ENCODE data around the gene VGLL2.

Gene VGLL2

DNA sequence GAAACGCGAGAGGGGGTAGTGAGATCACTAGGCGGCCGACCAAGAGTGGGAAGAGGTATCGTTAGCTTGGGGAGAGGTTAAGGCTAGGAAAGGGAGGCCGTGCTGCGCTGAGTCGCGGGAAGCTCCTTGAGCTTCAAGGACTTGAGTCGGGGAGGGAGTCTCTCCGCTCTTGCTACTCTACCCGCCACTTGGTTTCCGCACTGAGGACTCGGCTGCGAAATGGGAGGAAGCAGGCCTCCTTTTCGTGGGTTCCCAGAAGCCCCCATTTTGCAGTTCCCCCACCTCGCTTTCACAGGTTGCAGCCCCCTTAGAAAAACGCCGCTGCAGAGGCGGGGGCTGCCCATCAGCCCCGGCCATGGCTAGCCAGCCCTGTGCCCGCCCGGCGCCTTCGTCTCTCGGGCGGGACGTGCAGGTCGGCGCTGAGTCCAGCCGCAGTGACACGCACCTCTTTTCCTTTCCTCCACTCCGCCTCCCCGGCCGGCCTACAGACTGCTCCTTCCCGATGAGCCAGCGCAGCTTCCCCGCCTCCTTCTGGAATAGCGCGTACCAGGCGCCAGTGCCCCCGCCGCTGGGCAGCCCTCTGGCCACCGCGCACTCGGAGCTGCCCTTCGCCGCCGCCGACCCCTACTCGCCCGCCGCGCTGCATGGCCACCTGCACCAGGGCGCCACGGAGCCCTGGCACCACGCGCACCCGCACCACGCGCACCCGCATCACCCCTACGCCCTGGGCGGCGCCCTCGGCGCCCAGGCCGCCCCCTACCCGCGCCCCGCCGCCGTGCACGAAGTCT is 4.9 kb downstream of the VGLL2 start:
- peak; percentile 25 for DNase-seq

DNA sequence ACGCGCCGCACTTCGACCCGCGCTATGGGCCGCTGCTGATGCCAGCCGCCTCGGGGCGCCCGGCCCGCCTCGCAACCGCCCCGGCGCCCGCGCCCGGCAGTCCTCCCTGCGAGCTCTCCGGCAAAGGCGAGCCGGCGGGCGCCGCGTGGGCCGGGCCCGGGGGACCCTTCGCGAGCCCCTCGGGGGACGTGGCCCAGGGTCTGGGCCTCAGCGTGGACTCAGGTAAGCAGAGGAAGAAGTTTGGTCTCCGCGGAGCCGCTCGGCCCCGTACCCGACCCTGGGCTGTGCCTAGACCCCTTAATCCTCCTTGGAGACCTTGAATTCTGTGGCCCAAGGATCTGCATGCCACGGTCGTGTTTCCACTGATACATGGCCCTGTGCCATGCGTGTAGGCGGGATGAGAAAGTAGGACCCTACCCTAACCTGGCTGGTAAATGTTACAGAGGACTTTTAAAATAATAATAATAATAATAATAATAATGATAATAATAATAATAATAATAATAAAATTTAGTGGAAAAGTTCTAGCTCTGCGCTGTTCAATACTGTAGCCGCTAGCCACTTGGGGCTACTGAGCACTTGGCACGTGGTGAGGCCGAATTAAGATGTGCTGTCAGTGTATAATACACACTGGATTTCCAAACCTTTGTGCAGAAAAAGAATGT is 5.6 kb downstream of the VGLL2 start:
- DNase-seq, result no peak

- DNase-seq, result no peak
Measured at GRCh38 chr6:117272032-117272866, 6.9 kb downstream of the VGLL2 start.

DNA sequence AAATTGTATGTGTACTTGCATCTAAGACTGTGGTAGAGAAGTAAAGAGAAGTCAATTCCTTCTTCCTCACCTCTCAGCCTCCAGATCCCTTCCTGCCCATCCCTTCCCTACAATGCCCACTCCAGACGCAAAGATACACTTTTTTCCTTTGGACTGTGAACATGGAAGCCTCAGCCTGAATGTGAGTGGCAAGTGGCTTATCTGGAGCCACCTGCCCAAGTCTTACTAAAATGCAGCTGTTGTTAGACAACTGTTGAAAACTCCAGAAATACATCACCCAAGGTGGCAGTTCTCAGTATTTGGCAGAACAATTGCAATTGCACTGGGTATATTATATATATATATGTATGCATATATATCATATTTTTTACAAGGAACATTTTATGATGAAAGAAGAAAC is 7.5 kb downstream of the VGLL2 start:
- DNase-seq, result no peak

DNA sequence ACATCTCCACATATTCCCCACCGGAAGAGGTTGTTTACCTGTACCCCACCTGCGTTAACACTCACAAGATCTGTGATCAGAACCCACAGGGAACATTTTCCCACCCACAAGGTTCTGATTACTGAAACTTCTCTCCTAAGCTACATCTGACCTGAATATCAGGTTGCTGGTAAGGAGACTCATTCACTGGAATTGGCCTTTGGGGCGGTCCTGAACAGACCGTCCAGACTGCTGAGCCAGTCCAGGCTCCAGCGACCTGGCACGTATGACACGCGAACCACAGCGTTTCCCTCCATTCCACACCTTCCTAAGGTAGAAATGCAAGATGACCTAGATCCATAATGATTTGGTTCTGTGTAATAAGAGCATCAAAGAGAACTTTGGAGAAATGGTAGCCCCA is 9.8 kb downstream of the VGLL2 start:
- DNase-seq, result no peak

- no peak for DNase-seq
Measured at GRCh38 chr6:117275711-117276110, 10.4 kb downstream of the VGLL2 start.

DNA sequence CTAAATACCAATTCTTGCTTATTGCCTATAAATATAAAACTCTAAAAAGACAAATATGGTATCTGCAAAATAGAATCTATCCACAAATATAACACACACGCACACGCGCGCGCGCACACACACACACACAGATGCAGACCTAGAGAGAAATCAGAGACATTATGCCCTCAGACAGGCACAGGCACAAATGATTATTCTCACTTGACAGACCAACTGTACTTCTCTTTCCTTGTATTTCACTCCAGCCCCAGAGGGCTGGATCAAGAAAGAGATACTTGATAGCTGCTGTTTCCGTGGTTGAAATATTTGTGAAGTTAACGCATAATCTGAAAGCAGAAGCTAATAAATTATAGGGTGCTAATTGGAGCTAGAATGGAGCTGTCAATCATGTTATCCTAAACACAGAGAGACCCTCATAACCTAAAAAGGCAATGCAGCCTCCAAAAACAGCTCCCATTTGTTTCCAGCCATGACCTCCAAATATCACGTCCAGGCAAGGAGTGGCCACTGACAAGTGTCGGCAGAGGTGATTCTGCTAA is 11.5 kb downstream of the VGLL2 start:
- no peak for DNase-seq

DNA sequence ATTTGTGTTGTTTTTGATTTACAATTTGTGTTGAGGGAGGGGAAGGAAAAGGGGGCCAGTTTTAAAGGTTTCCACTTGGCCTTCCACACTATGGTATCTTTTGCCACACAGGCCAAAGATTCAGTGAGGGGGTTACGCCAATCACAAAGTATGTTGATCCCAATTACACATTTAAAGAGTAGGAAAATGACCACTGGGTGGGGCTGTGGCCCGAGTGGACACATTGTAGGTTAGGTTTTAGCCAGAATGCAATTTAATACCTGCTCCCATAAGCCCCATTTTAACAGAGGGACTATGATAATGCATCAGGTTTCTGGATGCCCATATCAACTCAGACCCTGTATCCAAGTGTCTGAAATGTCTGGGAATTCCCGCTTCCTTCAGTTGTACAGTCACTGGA is 15.6 kb downstream of the VGLL2 start:
- DNase-seq, result no peak

- no peak for DNase-seq
Measured at GRCh38 chr6:117288083-117288715, 22.8 kb downstream of the VGLL2 start.

DNA sequence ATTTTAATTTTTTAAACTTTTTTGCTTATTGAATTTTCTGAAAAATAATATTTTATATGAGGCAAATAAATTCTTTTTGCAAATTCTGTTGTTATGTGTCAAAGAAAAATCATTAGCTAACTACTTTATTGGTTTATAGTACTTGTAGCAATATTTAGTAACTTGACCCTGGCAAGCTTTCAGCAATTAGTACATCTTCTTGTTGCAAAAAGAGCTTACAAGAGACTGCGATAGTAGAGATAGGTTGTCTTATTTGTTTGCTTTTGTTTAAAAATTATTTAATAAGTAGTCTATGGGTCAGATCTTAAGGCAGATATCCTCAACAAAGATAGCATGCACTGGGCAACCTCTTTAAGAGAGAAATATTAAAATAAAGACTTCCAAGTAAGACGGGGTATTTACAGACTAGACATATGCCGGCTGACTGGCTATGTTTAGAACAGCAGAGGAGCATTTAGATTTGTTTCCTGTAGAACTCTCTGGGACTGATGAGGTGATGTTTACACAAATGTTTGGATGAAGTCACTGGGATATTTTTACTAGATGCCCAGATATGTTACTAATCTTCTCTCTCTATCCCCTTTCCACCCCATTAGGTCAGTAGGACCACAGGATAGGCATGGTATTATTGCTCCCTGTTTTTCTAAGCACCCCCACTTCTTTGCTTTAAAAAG is 25.0 kb downstream of the VGLL2 start:
- DNase-seq, result no peak

DNA sequence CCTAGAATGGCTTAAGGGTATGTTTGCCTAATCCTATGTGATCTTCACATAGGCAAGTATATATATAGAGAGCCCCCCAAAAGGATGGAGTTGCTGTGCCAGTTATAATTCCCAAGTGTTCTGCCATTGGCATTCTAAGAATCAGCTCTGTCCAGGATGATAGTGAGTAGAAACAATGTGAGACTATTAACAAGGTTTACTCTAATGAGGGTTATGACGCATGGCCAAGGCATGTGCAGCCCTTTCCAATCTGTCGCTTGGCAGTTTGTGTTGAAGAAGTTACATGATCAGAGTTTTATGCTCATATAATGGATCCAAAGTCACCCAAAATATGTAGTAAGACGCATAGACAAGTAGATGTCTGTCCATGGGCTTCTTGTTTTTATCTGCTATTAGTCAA is 33.6 kb downstream of the VGLL2 start:
- DNase-seq, result no peak

DNA sequence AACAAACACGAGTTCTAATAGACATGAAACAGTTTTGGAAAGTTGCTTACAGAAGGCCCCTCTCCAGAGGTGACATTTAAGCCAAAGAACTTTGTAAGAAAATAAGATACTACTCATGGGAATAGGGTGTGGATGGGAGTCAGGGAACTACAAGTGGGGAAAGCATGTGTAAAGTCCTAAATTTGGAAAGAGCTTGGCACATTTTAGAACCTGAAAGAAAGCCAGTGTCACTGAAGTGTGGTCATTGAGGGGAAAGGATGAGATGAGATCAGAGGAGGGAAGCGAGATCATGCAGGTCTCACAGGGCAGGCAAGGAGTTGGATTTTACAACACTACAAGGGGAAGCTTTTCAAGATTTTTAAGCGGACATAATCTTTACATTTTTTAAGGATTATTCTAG is 38.0 kb downstream of the VGLL2 start:
- no peak for DNase-seq

DNA sequence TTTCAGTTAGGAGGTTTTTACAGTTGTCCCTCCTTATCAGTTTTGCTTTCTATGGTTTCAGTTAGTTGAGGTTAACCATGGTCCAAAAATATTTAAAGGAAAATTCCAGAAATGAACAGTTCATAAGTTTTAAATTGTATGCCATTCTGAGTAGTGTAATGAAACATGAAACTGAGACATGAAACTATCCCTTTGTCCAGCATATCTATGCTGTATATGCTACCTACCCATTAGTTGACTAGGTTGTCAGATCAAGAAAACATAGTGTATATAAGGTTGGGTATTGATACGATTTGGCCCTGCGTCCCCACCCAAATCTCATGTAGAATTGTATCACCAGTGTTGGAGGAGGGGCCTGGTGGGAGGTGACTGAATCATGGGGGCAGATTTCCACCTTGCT is 39.1 kb downstream of the VGLL2 start:
- no peak for DNase-seq

GRCh38 chr6:117306227-117306790 is 41.0 kb downstream of the VGLL2 start:
- DNase-seq, result no peak

- no peak for DNase-seq
Measured at GRCh38 chr6:117307655-117308054, 42.3 kb downstream of the VGLL2 start.

GRCh38 chr6:117309069-117309468 is 43.7 kb downstream of the VGLL2 start:
- no peak for DNase-seq

GRCh38 chr6:117309611-117310010 is 44.3 kb downstream of the VGLL2 start:
- DNase-seq, result no peak

- DNase-seq, result no peak
Measured at GRCh38 chr6:117311310-117311709, 46.0 kb downstream of the VGLL2 start.

DNA sequence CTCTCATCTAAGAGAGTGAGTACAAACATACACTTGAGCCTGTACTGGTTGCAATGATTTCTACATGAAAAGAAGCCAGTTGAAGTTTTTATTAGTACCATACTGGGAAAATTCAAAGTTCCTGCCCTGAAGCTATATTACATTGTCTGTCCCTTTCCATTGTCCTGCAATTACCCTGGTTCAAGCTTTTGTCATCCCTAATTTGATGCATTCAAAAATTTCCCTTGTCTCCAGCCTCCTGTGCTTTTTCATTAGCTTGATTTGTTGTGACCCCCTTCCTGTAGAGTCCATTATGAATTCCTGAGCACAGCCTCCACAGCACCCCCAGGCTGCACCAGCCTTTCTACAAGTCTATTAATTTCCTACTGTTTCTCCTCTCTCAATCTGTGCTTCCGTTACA is 46.4 kb downstream of the VGLL2 start:
- no peak for DNase-seq

GRCh38 chr6:117317261-117317660 is 51.9 kb downstream of the VGLL2 start:
- no peak for DNase-seq
